Upper lobe of left lung (tissue), 4 donors: ENCODE results near the gene TSPAN5.

Experiments
- CTCF ChIP-seq, 6 experiments: fragments of 450-650 bp in 4 of 6; fragments of 200-600 bp in 2 of 6; sonication (generic) in 2 of 6; IDR thresholded peaks; one replicate each; pipeline ENCODE4 v1.5.1; 2016 to 2019; ENCODE audit warnings: antibody characterized with exemption in 6 of 6
- EP300 ChIP-seq, 4 donors: sonication (generic); formaldehyde crosslinking; IDR thresholded peaks; one replicate each; pipeline ENCODE4 v1.5.1; 2017; ENCODE audit warnings: antibody characterized with exemption in 4 of 4, control low read depth in 2 of 4
- POLR2A ChIP-seq, 4 donors: fragments of 450-650 bp; IDR thresholded peaks; one replicate each; pipeline ENCODE4 v1.5.1; 2016 to 2017; ENCODE audit warnings: antibody characterized with exemption in 4 of 4, mild to moderate bottlenecking in 2 of 4

- TF ChIP-seq POLR2A (IDR thresholded peaks at IDR 0.05), result no peak
- no peak for TF ChIP-seq CTCF (IDR thresholded peaks at IDR 0.05)
- TF ChIP-seq EP300 (IDR thresholded peaks at IDR 0.05), result no peak
Measured at GRCh38 chr4:98639523-98639922, 18.9 kb downstream of the TSPAN5 start.
